HepG2 (cell line): ENCODE results near the gene SRSF1. TPM values are rescaled to one million over a fixed set of nuclear protein-coding genes. Genes with fewer than 3 reads are reported as not detected.

ENCODE experiments used
- ATAC-seq: fragments of 200-7000 bp; cut with Tn5 transposase; 3 replicates; pipeline ENCODE4 v1.9.1; 2020; ENCODE audit warnings: mild to moderate bottlenecking, moderate library complexity
- BruUV-seq: library from RNA; stranded (reverse); fragments of 400-500 nt; replicated peaks from 2 replicates; lab custom pipeline; 2021; lab: Mats Ljungman, UMichigan
- CTCF ChIA-PET: fragments of 300-600 bp; formaldehyde crosslinking; extraction: SDS; loops from one replicate; lab custom pipeline; 2021; ENCODE audit warnings: low total read pairs, inconsistent platforms, low intra/inter-chr PET ratio; lab: Yijun Ruan, JAX
- POLR2A ChIA-PET: fragments of 350-600 bp; sonication (Branson Sonifier 250); formaldehyde crosslinking; loops from one replicate; lab custom pipeline; 2020; ENCODE audit warnings: antibody characterized with exemption, inconsistent platforms; lab: Yijun Ruan, JAX
- DNase-seq: peaks from one replicate; pipeline ENCODE4 v3.0.0-alpha.2; 2015; ENCODE audit warnings: low spot score
- FAIRE-seq: peaks from 3 replicates; lab custom pipeline; 2011; peaks lifted over from hg19 to GRCh38; lab: Jason Lieb, UNC
- H2AFZ ChIP-seq: one replicate; pipeline ENCODE4 v1.6.1; 2011; ENCODE audit warnings: low read length, inconsistent platforms
- H3K27ac ChIP-seq: fragments of 300-600 bp; 3 replicates; pipeline ENCODE4 v1.8.0; 2011; ENCODE audit warnings: mixed run types, mild to moderate bottlenecking, mixed read lengths, low read length, inconsistent platforms; ENCODE audit not compliant: insufficient read depth; ENCODE audit errors: extremely low read length
- H3K27me3 ChIP-seq, 2 experiments: fragments of 200-600 bp in 1 of 2; 2 replicates in 1 of 2; 3 replicates in 1 of 2; pipeline versions ENCODE4 v1.6.0 to v1.8.0; 2011; ENCODE audit warnings: low read length in 2 of 2, mild to moderate bottlenecking in 2 of 2, moderate library complexity in 2 of 2, inconsistent platforms in 1 of 2; ENCODE audit not compliant: insufficient read depth in 2 of 2, control insufficient read depth in 1 of 2
- H3K36me3 ChIP-seq, 2 experiments: fragments of 200-600 bp in 1 of 2; replicated peaks in 1 of 2; 2 replicates in 1 of 2; 3 replicates in 1 of 2; pipeline versions ENCODE4 v1.5.1 to v1.8.0; 2011; ENCODE audit warnings: low read length in 2 of 2, inconsistent platforms in 1 of 2; ENCODE audit not compliant: insufficient read depth in 2 of 2, control insufficient read depth in 1 of 2
- H3K4me1 ChIP-seq: 2 replicates; pipeline ENCODE4 v1.5.1; 2012; ENCODE audit warnings: low read length, inconsistent platforms; ENCODE audit not compliant: insufficient read depth
- H3K4me2 ChIP-seq: 2 replicates; pipeline ENCODE4 v1.6.0; 2011; ENCODE audit warnings: low read depth, low read length, inconsistent platforms
- H3K4me3 ChIP-seq, 3 experiments: fragments of 200-600 bp in 1 of 3; sonication (generic), shearing (Covaris generic) in 1 of 3; replicated peaks in 1 of 3; 2 replicates each; pipeline ENCODE4 v1.5.1; 2011 to 2016; ENCODE audit warnings: low read length in 3 of 3, inconsistent platforms in 2 of 3, low read depth in 2 of 3, mild to moderate bottlenecking in 2 of 3, control low read depth in 1 of 3, mixed read lengths in 1 of 3; ENCODE audit not compliant: insufficient read depth in 1 of 3
- H3K79me2 ChIP-seq: one replicate; pipeline ENCODE4 v1.6.1; 2011; ENCODE audit warnings: low read length, inconsistent platforms; ENCODE audit not compliant: insufficient read depth
- H3K9ac ChIP-seq: 2 replicates; pipeline ENCODE4 v1.6.0; 2011; ENCODE audit warnings: mild to moderate bottlenecking, low read depth, low read length, inconsistent platforms; ENCODE audit not compliant: insufficient read depth
- H3K9me3 ChIP-seq: 2 replicates; pipeline ENCODE4 v1.5.1; 2012; ENCODE audit warnings: mild to moderate bottlenecking, low read length
- H4K20me1 ChIP-seq: 2 replicates; pipeline ENCODE4 v1.6.0; 2011; ENCODE audit warnings: inconsistent platforms, mild to moderate bottlenecking, low read length, moderate library complexity; ENCODE audit not compliant: insufficient read depth
- AKAP8 ChIP-seq: sonication (generic); formaldehyde crosslinking; IDR thresholded peaks from 2 replicates; pipeline ENCODE4 v1.5.1; 2020; ENCODE audit warnings: mild to moderate bottlenecking, missing genetic modification reagents
- NCOR1 ChIP-seq: fragments of 200-600 bp; sonication (generic); IDR thresholded peaks from 2 replicates; pipeline ENCODE4 v1.7.0; 2017; ENCODE audit warnings: antibody characterized with exemption, low read length, borderline replicate concordance
- NFE2 ChIP-seq: sonication (generic); formaldehyde crosslinking; IDR thresholded peaks from 2 replicates; pipeline ENCODE4 v1.4.0; 2020; ENCODE audit warnings: missing genetic modification reagents
- NR2F2 ChIP-seq: IDR thresholded peaks from 2 replicates; pipeline ENCODE4 v1.6.1; 2012; ENCODE audit warnings: low read depth, inconsistent platforms, borderline replicate concordance
- NR2F6 ChIP-seq, 2 experiments: IDR thresholded peaks; 2 replicates each; pipeline ENCODE4 v1.6.1; 2016; ENCODE audit warnings: antibody characterized with exemption in 1 of 2, mild to moderate bottlenecking in 1 of 2
- TOE1 ChIP-seq: sonication (generic); formaldehyde crosslinking; IDR thresholded peaks from 2 replicates; pipeline ENCODE4 v1.4.0; 2020; ENCODE audit warnings: mild to moderate bottlenecking, missing genetic modification reagents
- TSC22D2 ChIP-seq: sonication (generic); formaldehyde crosslinking; IDR thresholded peaks from 2 replicates; pipeline ENCODE4 v1.5.1; 2020; ENCODE audit warnings: missing genetic modification reagents, mild to moderate bottlenecking, borderline replicate concordance
- WGBS: methylation state at CpG from one replicate; pipeline ENCODE4 v1.1.6; 2017; ENCODE audit warnings: low lambda C conversion rate; 5-methylcytosine and 5-hydroxymethylcytosine counted together
- in situ Hi-C: cut with HindIII; loops from 2 replicates; pipeline ENCODE4 v1.10.0; 2017; ENCODE audit warnings: low pct_unique_long_range_greater_than_20kb; ENCODE audit not compliant: extremely low pct_ligation_motif_present
- intact Hi-C: fragments of 100-400 bp; cut with micrococcal nuclease; formaldehyde crosslinking; loops from one replicate; pipeline ENCODE4 v1.10.0; 2022; ENCODE audit not compliant: unreplicated experiment
- polyA plus RNA-seq, 8 experiments: library from polyadenylated mRNA; depleted of rRNA in 3 of 8; stranded (reverse) in 7 of 8; unstranded in 1 of 8; fragments of >200 nt; fragmentation: Illumina TruSeq in 4 of 8; extraction: Trizol in 4 of 8; gene quantifications; 2 replicates each; pipeline versions ENCODE4 v1.2.1 to v1.2.3, GENCODE V29; 2011 to 2016; ENCODE audit warnings: low read depth in 4 of 8, missing spikeins in 1 of 8, mixed read lengths in 1 of 8; ENCODE audit not compliant: insufficient read depth in 1 of 8
- total RNA-seq, 5 experiments: library from RNA; depleted of rRNA; stranded (reverse); fragments of >200 nt; fragmentation: Illumina TruSeq; extraction: Trizol; gene quantifications; 2 replicates each; pipeline ENCODE4 v1.2.3, GENCODE V29; 2016; ENCODE audit warnings: low read depth in 1 of 5

Gene SRSF1
- total and polyA plus RNA-seq, 2 of the 13 experiments (the other 11 are each of a cell fraction or from before 2014, with no cell fraction given): 142 to 445 TPM

GRCh38 chr17:57991537-57991936, 15.5 kb downstream of the SRSF1 start:
- in situ Hi-C loops: no loop called here
- TF ChIP-seq NR2F6 (IDR thresholded peaks at IDR 0.05) (0 out of 2 replicates have a peak, but pooled peaks have one; percentile 13), NR2F6 (CRISPR knock-in tag; IDR thresholded peaks at IDR 0.05) (no peak), NR2F2 (0 out of 2 replicates have a peak, but pooled peaks have one; percentile 37), TOE1 (CRISPR knock-in tag) (no peak), AKAP8 (no peak), NFE2 (no peak)
- POLR2A ChIA-PET: interaction anchor here (1.4 to 14.7 kb wide), 4 partner anchors 7 to 132 kb away, joined by 4 to 173 read pairs (median 50); partner anchors contain the start of gene SRSF1
- Histone ChIP-seq H3K9me3 (no peaks in the 10 kb centered on the region), H3K36me3 (no peaks in the 10 kb centered on the region), H3K9ac (no peak overlapping the region), H3K4me2 (no peak overlapping the region), H4K20me1 (no peaks in the 10 kb centered on the region), H3K79me2 (peaks cover 9% of the 10 kb centered on the region), H3K27me3 (no peaks in the 10 kb centered on the region; a peak in 1 of 5 replicates), H3K4me1 (peaks cover 76% of the 10 kb centered on the region), H3K27ac (no peak overlapping the region), H3K4me3 (no peak overlapping the region), H2AFZ (no peak overlapping the region)
- intact Hi-C loops: no loop called here
- BruUV-seq: no TSS peak
- FAIRE-seq (no peak), DNase-seq (no peak), ATAC-seq (no peak)
- CTCF ChIA-PET: no interaction called here

GRCh38 chr17:57990037-57990436, 17.0 kb downstream of the SRSF1 start:
- no peak for DNase-seq
- CTCF ChIA-PET: no interaction called here
- Histone ChIP-seq H4K20me1 (peaks cover 9% of the 10 kb centered on the region), H3K4me1 (peaks cover 82% of the 10 kb centered on the region), H3K27me3 (no peaks in the 10 kb centered on the region; a peak in 1 of 5 replicates), H3K4me3 (no peak overlapping the region), H3K36me3 (no peaks in the 10 kb centered on the region), H2AFZ (no peak overlapping the region), H3K79me2 (peaks cover 24% of the 10 kb centered on the region), H3K27ac (peak overlapping the region; percentile 6), H3K4me2 (0 out of 2 replicates have a peak overlapping the region, but pooled peaks have one; percentile 5), H3K9me3 (no peaks in the 10 kb centered on the region), H3K9ac (no peak overlapping the region; the same call in 1 of the 2 replicates)
- BruUV-seq: no TSS peak
- WGBS: 71% methylated on average over 2 of the region's 2 CpGs
- intact Hi-C loops: no loop called here
- in situ Hi-C loops: no loop called here
- 0 out of 2 replicates have a peak, but pooled peaks have one; percentile 20 for TF ChIP-seq NCOR1
- no peak for TF ChIP-seq TSC22D2
- FAIRE-seq: no peak
- no peak for ATAC-seq
- POLR2A ChIA-PET: interaction anchor here (0.9 to 14.7 kb wide), 10 partner anchors 9 to 139 kb away, joined by 3 to 173 read pairs (median 6); partner anchors contain the start of genes CUEDC1, DYNLL2 and SRSF1
